Measurements from ENCODE around the gene ALK. TPM values are rescaled to one million over a fixed set of nuclear protein-coding genes. Genes with fewer than 3 reads are reported as not detected.

ALK gene
- total RNA-seq, 4 donors from 2014 or later, result 0.06 to 4.1 TPM; not detected in 2

GRCh38 chr2:29821591-29821990, 99.8 kb downstream of the ALK start:
- intact Hi-C loops (cut with DNase I; ENCODE audit: low total_unique reads), result no loop called here
- no peaks in the 10 kb centered on the region for H3K27me3 ChIP-seq
- TF ChIP-seq POLR2A (IDR thresholded peaks at IDR 0.05) (no peak), CTCF (IDR thresholded peaks at IDR 0.05) (no peak)
- H3K4me3 ChIP-seq, result no peak overlapping the region
- no peaks in the 10 kb centered on the region for H3K36me3 ChIP-seq
- H3K4me1 ChIP-seq, result no peaks in the 10 kb centered on the region
- no peak for DNase-seq
- H3K27ac ChIP-seq, result no peak overlapping the region
- H3K9me3 ChIP-seq, result no peaks in the 10 kb centered on the region

- intact Hi-C loops (cut with DNase I; ENCODE audit: low total_unique reads), result no loop called here
- Histone ChIP-seq H3K36me3 (no peaks in the 10 kb centered on the region), H3K27ac (no peak overlapping the region), H3K9me3 (no peaks in the 10 kb centered on the region), H3K4me1 (no peaks in the 10 kb centered on the region), H3K4me3 (no peak overlapping the region), H3K27me3 (no peaks in the 10 kb centered on the region)
- TF ChIP-seq POLR2A (IDR thresholded peaks at IDR 0.05) (no peak), CTCF (IDR thresholded peaks at IDR 0.05) (no peak)
- DNase-seq, result no peak
Measured at GRCh38 chr2:29819570-29819969, 101.8 kb downstream of the ALK start.

GRCh38 chr2:29817801-29818680, 103.3 kb downstream of the ALK start:
- Histone ChIP-seq H3K36me3 (no peaks in the 10 kb centered on the region), H3K9me3 (no peaks in the 10 kb centered on the region), H3K4me1 (no peaks in the 10 kb centered on the region), H3K4me3 (no peak overlapping the region), H3K27me3 (no peaks in the 10 kb centered on the region), H3K27ac (no peak overlapping the region)
- no peak for DNase-seq
- intact Hi-C loops (cut with DNase I; ENCODE audit: low total_unique reads), result no loop called here
- TF ChIP-seq POLR2A (IDR thresholded peaks at IDR 0.05), result no peak
- TF ChIP-seq CTCF (IDR thresholded peaks at IDR 0.05), result no peak

GRCh38 chr2:29817299-29817698, 104.1 kb downstream of the ALK start:
- no peak for DNase-seq
- intact Hi-C loops (cut with DNase I; ENCODE audit: low total_unique reads), result no loop called here
- TF ChIP-seq CTCF (IDR thresholded peaks at IDR 0.05) (no peak), POLR2A (IDR thresholded peaks at IDR 0.05) (no peak)
- no peaks in the 10 kb centered on the region for H3K4me1 ChIP-seq
- no peaks in the 10 kb centered on the region for H3K36me3 ChIP-seq
- H3K9me3 ChIP-seq, result no peaks in the 10 kb centered on the region
- H3K27me3 ChIP-seq, result no peaks in the 10 kb centered on the region
- no peak overlapping the region for H3K27ac ChIP-seq
- no peak overlapping the region for H3K4me3 ChIP-seq

GRCh38 chr2:29816651-29817050, 104.7 kb downstream of the ALK start:
- Histone ChIP-seq H3K4me3 (no peak overlapping the region), H3K9me3 (no peaks in the 10 kb centered on the region), H3K27ac (no peak overlapping the region), H3K4me1 (no peaks in the 10 kb centered on the region), H3K36me3 (no peaks in the 10 kb centered on the region), H3K27me3 (no peaks in the 10 kb centered on the region)
- TF ChIP-seq CTCF (IDR thresholded peaks at IDR 0.05) (no peak), POLR2A (IDR thresholded peaks at IDR 0.05) (no peak)
- DNase-seq, result no peak
- intact Hi-C loops (cut with DNase I; ENCODE audit: low total_unique reads), result no loop called here
